ENCODE measurements around the gene SIGLEC15.
"Not testable (repeated sequence)": the region's sequence is repeated elsewhere in the genome, so short reads cannot be mapped to it uniquely, and the experiment has no call there.

The SIGLEC15 gene

GRCh38 chr18:45821026-45821425 is 4.4 kb upstream of the SIGLEC15 start:
- no peak for DNase-seq

GRCh38 chr18:45821711-45822110 is 3.8 kb upstream of the SIGLEC15 start:
- no peak for DNase-seq

- no peak for DNase-seq
These were observed 609 bp downstream of the SIGLEC15 start for GRCh38 chr18:45826084-45826483.

- not testable (repeated sequence) for DNase-seq
These were observed 1.2 kb downstream of the SIGLEC15 start for GRCh38 chr18:45826716-45827115.

GRCh38 chr18:45828917-45829811 is 3.7 kb downstream of the SIGLEC15 start:
- DNase-seq: no peak

- DNase-seq: no peak
These were observed 4.4 kb downstream of the SIGLEC15 start for GRCh38 chr18:45829855-45830254.

- no peak for DNase-seq
These were observed 5.4 kb downstream of the SIGLEC15 start for GRCh38 chr18:45830917-45831316.

- no peak for DNase-seq
These were observed 8.4 kb downstream of the SIGLEC15 start for GRCh38 chr18:45833846-45834245.

GRCh38 chr18:45834306-45834705 is 8.8 kb downstream of the SIGLEC15 start:
- DNase-seq: no peak

GRCh38 chr18:45835057-45835636 is 9.7 kb downstream of the SIGLEC15 start:
- DNase-seq: no peak

GRCh38 chr18:45836242-45837205 is 11.0 kb downstream of the SIGLEC15 start:
- no peak for DNase-seq

GRCh38 chr18:45837283-45838070 is 12.0 kb downstream of the SIGLEC15 start:
- no peak for DNase-seq

- no peak for DNase-seq
These were observed 13.0 kb downstream of the SIGLEC15 start for GRCh38 chr18:45838302-45839070.

GRCh38 chr18:45839414-45840395 is 14.2 kb downstream of the SIGLEC15 start:
- no peak for DNase-seq

- DNase-seq: no peak
These were observed 15.7 kb downstream of the SIGLEC15 start for GRCh38 chr18:45841060-45841764.

GRCh38 chr18:45841765-45842442 is 16.4 kb downstream of the SIGLEC15 start:
- no peak for DNase-seq

- DNase-seq: no peak
These were observed 17.5 kb downstream of the SIGLEC15 start for GRCh38 chr18:45843019-45843418.

- no peak for DNase-seq
These were observed 19.5 kb downstream of the SIGLEC15 start for GRCh38 chr18:45844938-45845337.

GRCh38 chr18:45845410-45845809 is 19.9 kb downstream of the SIGLEC15 start:
- DNase-seq: no peak
